ENCODE results near the gene LHPP.
"Not testable (repeated sequence)": the region's sequence is repeated elsewhere in the genome, so short reads cannot be mapped to it uniquely, and the experiment has no call there.

Gene LHPP

GRCh38 chr10:124579011-124579399 lies 117.4 kb downstream of the LHPP start:
- WGBS (ENCODE audit: extremely low coverage, insufficient coverage, low lambda C conversion rate), result no CpG with 5 or more reads among the region's 16 CpGs
- Histone ChIP-seq H2AK5ac (ENCODE audit: low read length) (no peak overlapping the region), H3K9ac (ENCODE audit: low read length) (no peak overlapping the region), H3K27ac (ENCODE audit: low read depth, low read length) (no peak overlapping the region), H3K18ac (ENCODE audit: low read length) (no peak overlapping the region), H3K23ac (ENCODE audit: low read length) (no peak overlapping the region), H2BK15ac (replicated peaks; ENCODE audit: low read depth) (no peak overlapping the region), H3K79me2 (ENCODE audit: control insufficient read depth, insufficient read depth, low read length) (no peaks in the 10 kb centered on the region), H2BK120ac (ENCODE audit: low read depth, low read length) (no peak overlapping the region), H2BK5ac (ENCODE audit: low read length) (no peak overlapping the region), H3K27me3 (ENCODE audit: insufficient read depth, low read length, poor library complexity) (no peaks in the 10 kb centered on the region), H4K5ac (ENCODE audit: low read length) (no peak overlapping the region), H3K4me1 (ENCODE audit: control insufficient read depth, low read depth, low read length) (no peaks in the 10 kb centered on the region), H4K8ac (ENCODE audit: low read depth, low read length) (no peak overlapping the region), H3K56ac (ENCODE audit: low read length) (no peak overlapping the region), H3K4ac (ENCODE audit: low read depth, low read length) (no peak overlapping the region), H3K4me3 (ENCODE audit: low read length) (no peak overlapping the region), H3K79me1 (ENCODE audit: low read length) (no peaks in the 10 kb centered on the region), H3K4me2 (ENCODE audit: low read length) (no peak overlapping the region), H3K36me3 (ENCODE audit: control insufficient read depth, insufficient read depth, low read length) (no peaks in the 10 kb centered on the region)
- no peak for DNase-seq

- no CpG with 5 or more reads among the region's 3 CpGs for WGBS (ENCODE audit: extremely low coverage, insufficient coverage, low lambda C conversion rate)
- H3K9ac ChIP-seq (ENCODE audit: low read length), result no peak overlapping the region
- no peaks in the 10 kb centered on the region for H3K4me1 ChIP-seq (ENCODE audit: control insufficient read depth, low read depth, low read length)
- no peak overlapping the region for H2BK15ac ChIP-seq (replicated peaks; ENCODE audit: low read depth)
- no peak overlapping the region for H4K5ac ChIP-seq (ENCODE audit: low read length)
- no peak overlapping the region for H2BK5ac ChIP-seq (ENCODE audit: low read length)
- no peaks in the 10 kb centered on the region for H3K27me3 ChIP-seq (ENCODE audit: insufficient read depth, low read length, poor library complexity)
- H3K18ac ChIP-seq (ENCODE audit: low read length), result no peak overlapping the region
- no peaks in the 10 kb centered on the region for H3K79me2 ChIP-seq (ENCODE audit: control insufficient read depth, insufficient read depth, low read length)
- no peaks in the 10 kb centered on the region for H3K36me3 ChIP-seq (ENCODE audit: control insufficient read depth, insufficient read depth, low read length)
- H3K23ac ChIP-seq (ENCODE audit: low read length), result no peak overlapping the region
- no peak overlapping the region for H3K27ac ChIP-seq (ENCODE audit: low read depth, low read length)
- no peak overlapping the region for H3K4me3 ChIP-seq (ENCODE audit: low read length)
- no peak overlapping the region for H3K4me2 ChIP-seq (ENCODE audit: low read length)
- no peak overlapping the region for H2AK5ac ChIP-seq (ENCODE audit: low read length)
- H3K4ac ChIP-seq (ENCODE audit: low read depth, low read length), result no peak overlapping the region
- H4K8ac ChIP-seq (ENCODE audit: low read depth, low read length), result no peak overlapping the region
- H3K79me1 ChIP-seq (ENCODE audit: low read length), result no peaks in the 10 kb centered on the region
- no peak overlapping the region for H3K56ac ChIP-seq (ENCODE audit: low read length)
- no peak overlapping the region for H2BK120ac ChIP-seq (ENCODE audit: low read depth, low read length)
- DNase-seq, result no peak
These were observed 124.5 kb downstream of the LHPP start for GRCh38 chr10:124586142-124586541.

- Histone ChIP-seq H3K4me3 (ENCODE audit: low read length) (no peak overlapping the region), H3K4me1 (ENCODE audit: control insufficient read depth, low read depth, low read length) (no peaks in the 10 kb centered on the region), H3K27ac (ENCODE audit: low read depth, low read length) (no peak overlapping the region), H2BK15ac (replicated peaks; ENCODE audit: low read depth) (no peak overlapping the region), H4K5ac (ENCODE audit: low read length) (no peak overlapping the region), H3K36me3 (ENCODE audit: control insufficient read depth, insufficient read depth, low read length) (no peaks in the 10 kb centered on the region), H2BK120ac (ENCODE audit: low read depth, low read length) (no peak overlapping the region), H3K27me3 (ENCODE audit: insufficient read depth, low read length, poor library complexity) (no peaks in the 10 kb centered on the region), H3K18ac (ENCODE audit: low read length) (no peak overlapping the region), H3K79me1 (ENCODE audit: low read length) (no peaks in the 10 kb centered on the region), H3K4me2 (ENCODE audit: low read length) (no peak overlapping the region), H3K79me2 (ENCODE audit: control insufficient read depth, insufficient read depth, low read length) (no peaks in the 10 kb centered on the region), H2BK5ac (ENCODE audit: low read length) (no peak overlapping the region), H3K56ac (ENCODE audit: low read length) (no peak overlapping the region), H3K4ac (ENCODE audit: low read depth, low read length) (no peak overlapping the region), H2AK5ac (ENCODE audit: low read length) (no peak overlapping the region), H3K9ac (ENCODE audit: low read length) (no peak overlapping the region), H4K8ac (ENCODE audit: low read depth, low read length) (no peak overlapping the region), H3K23ac (ENCODE audit: low read length) (no peak overlapping the region)
- DNase-seq, result no peak
- WGBS (ENCODE audit: extremely low coverage, insufficient coverage, low lambda C conversion rate), result no CpG with 5 or more reads among the region's 11 CpGs
These were observed 126.2 kb downstream of the LHPP start for GRCh38 chr10:124587811-124588211.

GRCh38 chr10:124588341-124588735 lies 126.7 kb downstream of the LHPP start:
- not testable (repeated sequence) for H3K4ac ChIP-seq (ENCODE audit: low read depth, low read length); DNase-seq; H3K79me2 ChIP-seq (ENCODE audit: control insufficient read depth, insufficient read depth, low read length); H4K8ac ChIP-seq (ENCODE audit: low read depth, low read length); H2AK5ac ChIP-seq (ENCODE audit: low read length); H2BK15ac ChIP-seq (replicated peaks; ENCODE audit: low read depth); H3K27me3 ChIP-seq (ENCODE audit: insufficient read depth, low read length, poor library complexity); H2BK5ac ChIP-seq (ENCODE audit: low read length); H3K4me1 ChIP-seq (ENCODE audit: control insufficient read depth, low read depth, low read length); H3K4me3 ChIP-seq (ENCODE audit: low read length); H2BK120ac ChIP-seq (ENCODE audit: low read depth, low read length); H3K9ac ChIP-seq (ENCODE audit: low read length); H3K18ac ChIP-seq (ENCODE audit: low read length); H3K36me3 ChIP-seq (ENCODE audit: control insufficient read depth, insufficient read depth, low read length); H3K4me2 ChIP-seq (ENCODE audit: low read length); H4K5ac ChIP-seq (ENCODE audit: low read length); H3K79me1 ChIP-seq (ENCODE audit: low read length); H3K23ac ChIP-seq (ENCODE audit: low read length); H3K56ac ChIP-seq (ENCODE audit: low read length); H3K27ac ChIP-seq (ENCODE audit: low read depth, low read length)
- WGBS (ENCODE audit: extremely low coverage, insufficient coverage, low lambda C conversion rate), result no CpG with 5 or more reads among the region's 6 CpGs

- Histone ChIP-seq H3K79me2 (ENCODE audit: control insufficient read depth, insufficient read depth, low read length) (no peaks in the 10 kb centered on the region), H3K4me1 (ENCODE audit: control insufficient read depth, low read depth, low read length) (no peaks in the 10 kb centered on the region), H3K56ac (ENCODE audit: low read length) (no peak overlapping the region), H4K8ac (ENCODE audit: low read depth, low read length) (no peak overlapping the region), H3K27ac (ENCODE audit: low read depth, low read length) (no peak overlapping the region), H3K27me3 (ENCODE audit: insufficient read depth, low read length, poor library complexity) (no peaks in the 10 kb centered on the region), H2BK15ac (replicated peaks; ENCODE audit: low read depth) (no peak overlapping the region), H2AK5ac (ENCODE audit: low read length) (no peak overlapping the region), H3K4me3 (ENCODE audit: low read length) (no peak overlapping the region), H3K4me2 (ENCODE audit: low read length) (no peak overlapping the region), H3K36me3 (ENCODE audit: control insufficient read depth, insufficient read depth, low read length) (no peaks in the 10 kb centered on the region), H2BK5ac (ENCODE audit: low read length) (no peak overlapping the region), H3K9ac (ENCODE audit: low read length) (no peak overlapping the region), H2BK120ac (ENCODE audit: low read depth, low read length) (no peak overlapping the region), H4K5ac (ENCODE audit: low read length) (no peak overlapping the region), H3K4ac (ENCODE audit: low read depth, low read length) (no peak overlapping the region), H3K18ac (ENCODE audit: low read length) (no peak overlapping the region), H3K79me1 (ENCODE audit: low read length) (no peaks in the 10 kb centered on the region), H3K23ac (ENCODE audit: low read length) (no peak overlapping the region)
- DNase-seq, result no peak
- no CpG with 5 or more reads among the region's 15 CpGs for WGBS (ENCODE audit: extremely low coverage, insufficient coverage, low lambda C conversion rate)
These were observed 127.3 kb downstream of the LHPP start for GRCh38 chr10:124588736-124589490.

- no peak overlapping the region for H3K4ac ChIP-seq (ENCODE audit: low read depth, low read length)
- WGBS (ENCODE audit: extremely low coverage, insufficient coverage, low lambda C conversion rate), result no CpG with 5 or more reads among the region's 24 CpGs
- no peak overlapping the region for H3K56ac ChIP-seq (ENCODE audit: low read length)
- no peak overlapping the region for H4K5ac ChIP-seq (ENCODE audit: low read length)
- no peak overlapping the region for H3K4me3 ChIP-seq (ENCODE audit: low read length)
- H2BK120ac ChIP-seq (ENCODE audit: low read depth, low read length), result no peak overlapping the region
- H3K79me1 ChIP-seq (ENCODE audit: low read length), result no peaks in the 10 kb centered on the region
- H3K4me1 ChIP-seq (ENCODE audit: control insufficient read depth, low read depth, low read length), result no peaks in the 10 kb centered on the region
- no peak overlapping the region for H2AK5ac ChIP-seq (ENCODE audit: low read length)
- H3K9ac ChIP-seq (ENCODE audit: low read length), result no peak overlapping the region
- no peak overlapping the region for H2BK5ac ChIP-seq (ENCODE audit: low read length)
- no peak overlapping the region for H3K18ac ChIP-seq (ENCODE audit: low read length)
- no peaks in the 10 kb centered on the region for H3K36me3 ChIP-seq (ENCODE audit: control insufficient read depth, insufficient read depth, low read length)
- no peak overlapping the region for H3K4me2 ChIP-seq (ENCODE audit: low read length)
- no peaks in the 10 kb centered on the region for H3K27me3 ChIP-seq (ENCODE audit: insufficient read depth, low read length, poor library complexity)
- H2BK15ac ChIP-seq (replicated peaks; ENCODE audit: low read depth), result no peak overlapping the region
- H3K27ac ChIP-seq (ENCODE audit: low read depth, low read length), result no peak overlapping the region
- H4K8ac ChIP-seq (ENCODE audit: low read depth, low read length), result no peak overlapping the region
- DNase-seq, result no peak
- no peak overlapping the region for H3K23ac ChIP-seq (ENCODE audit: low read length)
- H3K79me2 ChIP-seq (ENCODE audit: control insufficient read depth, insufficient read depth, low read length), result no peaks in the 10 kb centered on the region
These were observed 127.9 kb downstream of the LHPP start for GRCh38 chr10:124589491-124590041.

Measured in mesendoderm (in vitro differentiated cells).